Non-pigmented ciliary epithelial cell (primary cell): ENCODE results near the gene BAMBI.
"Not testable (repeated sequence)": the region's sequence is repeated elsewhere in the genome, so short reads cannot be mapped to it uniquely, and the experiment has no call there.

Source experiments
- DNase-seq: peaks from one replicate; pipeline ENCODE4 v3.0.0-alpha.2; 2010; ENCODE audit warnings: low read depth

BAMBI gene, protein sequence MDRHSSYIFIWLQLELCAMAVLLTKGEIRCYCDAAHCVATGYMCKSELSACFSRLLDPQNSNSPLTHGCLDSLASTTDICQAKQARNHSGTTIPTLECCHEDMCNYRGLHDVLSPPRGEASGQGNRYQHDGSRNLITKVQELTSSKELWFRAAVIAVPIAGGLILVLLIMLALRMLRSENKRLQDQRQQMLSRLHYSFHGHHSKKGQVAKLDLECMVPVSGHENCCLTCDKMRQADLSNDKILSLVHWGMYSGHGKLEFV

DNA sequence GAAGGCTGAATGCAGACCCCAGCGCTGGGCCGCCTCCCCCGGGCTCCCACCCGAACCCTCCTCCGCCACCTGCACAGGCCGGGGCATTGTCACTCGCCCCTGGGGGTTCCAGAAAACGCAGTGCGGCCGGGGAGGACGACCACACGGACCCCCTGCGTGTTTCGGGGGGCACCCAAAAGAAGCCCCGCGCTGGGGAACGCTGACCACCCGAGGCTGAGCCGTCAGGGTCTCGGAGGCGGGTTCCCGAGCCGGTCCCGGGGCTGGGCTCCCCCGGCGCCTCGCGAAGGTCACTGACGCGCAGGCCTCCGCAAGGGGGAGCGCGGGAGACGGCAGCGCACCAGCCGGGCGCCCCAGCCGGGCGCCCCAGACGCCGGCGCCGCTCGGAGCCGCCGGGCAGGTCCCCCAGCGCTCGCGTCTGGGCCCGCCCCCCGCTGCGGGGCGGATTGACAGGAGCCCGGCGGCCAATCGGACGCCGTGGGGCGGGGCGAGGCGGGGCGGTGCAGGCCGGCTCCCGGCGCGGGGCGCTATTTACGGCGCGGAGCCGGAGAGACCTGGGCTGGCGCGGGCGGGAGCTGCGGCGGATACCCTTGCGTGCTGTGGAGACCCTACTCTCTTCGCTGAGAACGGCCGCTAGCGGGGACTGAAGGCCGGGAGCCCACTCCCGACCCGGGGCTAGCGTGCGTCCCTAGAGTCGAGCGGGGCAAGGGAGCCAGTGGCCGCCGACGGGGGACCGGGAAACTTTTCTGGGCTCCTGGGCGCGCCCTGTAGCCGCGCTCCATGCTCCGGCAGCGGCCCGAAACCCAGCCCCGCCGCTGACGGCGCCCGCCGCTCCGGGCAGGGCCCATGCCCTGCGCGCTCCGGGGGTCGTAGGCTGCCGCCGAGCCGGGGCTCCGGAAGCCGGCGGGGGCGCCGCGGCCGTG lies at the start of gene BAMBI:
BAMBI (plus strand) TSS at position 554 of the 920 bp plus-strand sequence. CDS start 377 bp downstream, outside the sequence.
- DNase-seq = peak; percentile 55

DNA sequence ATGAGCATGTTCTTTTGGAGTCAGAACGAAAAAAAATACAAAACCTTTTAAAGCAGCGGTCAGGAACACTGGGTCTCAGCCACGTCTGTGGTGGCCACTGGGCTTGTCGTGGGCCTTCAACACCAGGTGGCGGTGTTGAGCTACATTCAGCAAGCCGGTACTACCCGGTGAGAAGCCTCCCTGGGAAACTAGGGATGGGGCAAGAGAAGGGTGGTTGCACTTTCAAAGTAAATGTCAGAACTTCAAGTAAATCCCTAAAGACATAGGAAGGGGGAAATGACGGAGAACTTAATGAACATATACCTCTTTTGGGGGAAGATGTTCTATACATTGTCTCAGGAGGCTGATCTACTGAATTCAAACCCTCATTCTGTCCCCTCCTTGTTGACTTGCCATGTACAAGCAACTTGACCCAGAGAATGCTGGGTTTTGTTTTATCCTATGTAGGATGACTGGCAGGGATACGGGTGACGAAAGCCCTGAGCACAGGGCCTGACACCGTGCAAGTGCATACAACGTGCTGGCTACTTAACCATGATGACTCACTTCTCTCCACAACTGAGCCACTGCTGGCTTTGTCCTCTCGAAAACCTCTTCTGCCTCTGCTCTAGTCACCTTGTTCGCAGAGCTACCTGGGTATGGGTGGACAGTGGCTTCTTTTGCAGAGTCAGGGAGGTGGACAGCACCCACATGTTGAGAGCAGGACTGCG lies 49.0 kb upstream of the BAMBI start:
- peak; percentile 46 for DNase-seq

DNA sequence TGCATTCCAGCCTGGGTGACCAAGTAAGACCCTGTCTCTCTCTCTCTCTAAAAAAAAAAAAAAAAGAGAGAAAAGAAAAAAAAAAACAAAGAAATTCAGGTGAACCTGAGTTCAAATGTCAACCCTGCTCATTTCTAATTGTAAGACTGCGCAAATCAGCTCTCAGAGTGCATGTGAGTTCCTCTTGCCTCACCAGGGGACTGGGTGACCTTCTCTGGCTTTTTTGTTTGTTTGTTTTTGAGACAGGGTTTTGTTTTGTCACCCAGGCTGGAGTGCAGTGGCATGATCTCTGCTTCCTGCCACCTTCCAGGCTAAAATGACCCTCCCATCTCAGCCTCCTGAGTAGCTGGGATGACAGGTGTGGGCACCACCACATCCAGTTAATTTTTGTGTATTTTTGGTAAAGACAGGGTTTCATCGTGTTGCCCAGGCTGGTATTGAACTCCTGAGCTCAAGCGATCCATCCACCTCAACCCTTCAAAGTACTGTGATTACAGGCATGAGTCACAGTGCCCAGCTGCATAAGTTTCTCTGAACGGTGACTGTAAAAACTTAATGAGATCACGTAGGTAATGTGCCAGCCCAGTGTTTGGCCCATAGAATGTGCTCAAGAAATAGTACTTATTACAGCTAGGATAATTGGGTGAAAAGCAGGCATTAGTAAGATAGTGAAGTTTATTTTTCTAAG lies 45.3 kb upstream of the BAMBI start:
- no peak for DNase-seq

DNA sequence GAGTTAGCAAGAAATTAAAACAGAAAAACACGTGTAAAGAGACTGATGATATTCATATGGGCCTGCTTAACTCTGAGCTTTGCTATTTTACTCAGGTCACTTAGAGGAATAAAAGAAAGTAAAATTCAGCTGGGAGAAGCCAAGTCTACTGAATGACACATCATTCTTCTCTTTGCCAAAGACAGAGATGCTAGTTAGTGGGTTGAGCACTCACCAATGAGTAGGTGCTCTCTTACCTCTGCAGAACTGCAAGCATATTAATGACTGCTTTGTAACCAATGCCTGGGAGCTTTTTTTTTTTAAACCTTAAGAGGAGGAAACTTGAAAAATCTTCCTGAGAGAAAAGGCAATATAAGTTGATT lies 44.8 kb upstream of the BAMBI start:
- no peak for DNase-seq

DNA sequence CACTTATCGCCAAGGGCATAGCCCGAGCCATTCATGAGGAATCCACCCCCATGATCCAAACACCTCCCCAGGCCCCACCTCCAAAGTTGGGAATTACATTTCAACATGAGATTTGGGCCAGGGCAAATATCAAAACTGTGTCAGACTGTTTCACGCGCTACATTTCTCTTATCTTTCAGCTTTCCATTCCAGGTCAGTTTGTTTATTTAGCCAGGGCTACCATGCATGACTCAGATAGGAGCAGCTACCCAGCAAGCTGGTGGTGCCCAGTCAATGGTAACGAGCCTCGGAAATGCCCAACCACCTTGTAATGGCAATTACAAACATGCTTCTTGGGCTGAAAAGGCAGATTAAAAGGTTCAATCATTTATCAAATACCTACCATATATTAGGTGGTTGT lies 43.6 kb upstream of the BAMBI start:
- DNase-seq = no peak

DNA sequence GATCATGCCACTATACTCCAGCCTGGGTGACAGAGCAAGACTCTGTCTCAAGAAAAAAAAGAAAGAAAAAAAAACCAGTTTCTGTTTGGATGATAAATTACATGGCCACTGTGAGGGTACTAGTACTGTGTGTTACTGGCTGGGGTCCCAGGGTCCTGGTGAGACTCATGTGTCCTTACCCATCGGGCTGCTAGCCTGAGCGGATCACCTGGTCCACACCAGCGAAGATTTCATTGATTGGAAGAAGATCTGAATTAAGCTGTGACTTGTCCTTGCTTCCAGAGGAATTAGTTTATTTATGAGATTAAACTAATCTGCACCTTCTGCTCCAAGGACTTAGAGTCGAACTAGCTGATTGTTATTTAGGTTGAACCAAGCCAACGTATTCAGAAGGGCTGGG lies 40.0 kb upstream of the BAMBI start:
- no peak for DNase-seq

DNA sequence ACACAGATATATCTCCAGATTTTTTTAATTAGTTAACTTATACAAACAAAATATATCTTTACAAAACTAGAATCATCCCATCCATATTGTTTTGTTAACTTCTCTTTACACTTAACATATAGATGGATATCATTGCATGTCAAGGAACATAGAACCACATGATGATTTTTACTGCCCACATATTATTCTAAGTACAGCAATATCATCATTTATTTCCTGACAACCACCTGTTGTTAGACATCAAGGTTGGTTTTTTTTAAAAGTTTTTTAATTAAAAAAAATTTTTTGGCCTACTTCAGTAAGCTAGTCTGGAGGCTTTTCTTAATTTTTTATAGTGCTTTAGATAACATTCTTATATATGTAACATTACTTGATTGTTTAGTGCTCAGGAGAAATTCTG lies 38.9 kb upstream of the BAMBI start:
- DNase-seq = no peak

DNA sequence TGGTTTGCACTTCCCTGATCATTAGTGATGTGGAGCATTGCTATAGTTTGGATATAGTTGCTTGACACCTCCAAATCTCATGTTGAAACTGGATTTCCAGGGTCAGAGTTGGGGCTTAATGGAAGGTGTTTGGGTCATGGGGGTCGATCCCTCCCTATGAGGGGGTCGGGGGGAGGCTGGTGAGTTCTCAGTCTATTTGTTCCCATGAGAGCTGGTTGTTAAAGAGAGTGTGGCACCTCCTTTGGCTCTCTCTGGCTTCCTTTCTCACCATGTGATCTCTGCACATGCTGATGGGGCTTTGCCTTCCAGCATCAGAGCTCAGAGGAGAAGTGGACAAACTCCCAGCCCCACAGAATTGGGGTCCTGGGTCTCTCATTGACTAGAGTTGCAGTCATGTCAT lies 36.8 kb upstream of the BAMBI start:
- no peak for DNase-seq

DNA sequence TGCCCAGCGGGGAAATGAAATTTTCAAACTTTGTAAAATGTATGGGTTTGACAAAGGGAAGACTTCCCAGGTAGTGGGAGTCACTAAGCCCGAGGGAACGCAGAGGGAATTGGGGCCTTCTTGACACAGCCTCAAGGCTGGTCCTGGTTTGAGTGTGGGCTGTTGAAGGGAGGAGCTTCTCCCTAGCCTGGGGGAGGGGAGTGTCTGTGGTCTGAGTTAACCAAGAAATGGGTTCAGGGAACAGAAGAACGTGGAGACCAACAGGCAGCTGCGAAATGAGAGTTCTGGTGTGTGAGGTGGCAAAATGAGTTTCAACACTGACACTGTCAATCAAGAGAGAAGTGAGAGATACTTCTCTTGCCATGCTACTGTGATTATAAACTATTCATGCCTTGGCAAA lies 32.7 kb upstream of the BAMBI start:
- DNase-seq = no peak

DNA sequence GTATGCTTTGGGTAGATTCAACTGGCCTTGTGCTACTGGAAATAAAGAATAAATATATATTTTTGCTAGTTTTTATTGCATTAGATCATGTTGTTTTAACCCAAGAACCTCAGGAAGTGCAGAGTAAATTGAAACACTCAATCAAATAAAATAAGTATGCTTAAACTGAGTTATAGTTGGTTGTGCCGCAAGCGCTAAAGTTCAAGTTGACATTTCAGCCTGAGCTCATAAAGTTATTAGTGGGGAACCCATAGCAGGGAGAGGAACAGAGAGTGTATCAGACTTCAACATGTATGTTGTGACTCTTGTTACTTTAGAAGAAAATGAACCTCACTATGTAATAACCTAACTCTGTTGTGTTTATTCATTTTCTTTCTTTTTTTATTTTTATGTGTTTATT lies 25.2 kb upstream of the BAMBI start:
- no peak for DNase-seq

DNA sequence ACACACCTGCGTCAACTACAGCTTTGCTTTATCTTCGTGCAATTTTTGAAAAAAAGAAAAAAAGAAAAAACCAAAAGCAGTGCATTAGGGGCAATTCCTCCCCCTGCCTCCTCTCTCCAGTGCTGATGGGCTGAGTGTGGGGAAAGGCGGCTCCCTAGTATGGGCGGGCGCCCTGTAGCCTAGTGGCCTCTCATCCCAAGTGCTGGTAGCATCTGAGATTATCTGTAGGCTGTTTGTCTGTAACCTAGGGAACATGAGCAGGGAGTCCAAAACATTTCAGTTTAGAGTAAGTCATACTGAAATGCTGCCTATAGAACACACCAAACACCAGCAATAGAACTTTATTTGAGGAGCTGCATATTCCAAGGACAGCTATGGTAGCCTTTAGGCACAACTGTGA lies 24.6 kb upstream of the BAMBI start:
- DNase-seq = no peak

DNA sequence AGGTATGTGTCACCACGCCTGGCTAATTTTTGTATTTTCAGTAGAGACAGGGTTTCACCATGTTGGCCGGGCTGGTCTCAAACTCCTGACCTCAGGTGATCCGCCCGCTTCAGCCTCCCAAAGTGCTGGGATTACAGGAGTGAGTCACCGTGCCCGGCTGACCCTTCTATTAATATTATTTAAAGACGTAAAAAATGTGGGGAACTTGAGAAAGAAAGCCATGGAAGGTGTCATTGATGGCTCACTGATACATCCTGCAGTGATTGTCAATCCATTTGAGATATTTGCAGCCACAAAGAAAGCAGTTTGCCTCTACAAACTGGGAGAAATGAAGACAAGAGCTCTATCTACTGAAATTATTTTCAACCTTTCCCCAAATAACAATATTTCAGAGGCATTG lies 18.5 kb upstream of the BAMBI start:
- DNase-seq = not testable (repeated sequence)

DNA sequence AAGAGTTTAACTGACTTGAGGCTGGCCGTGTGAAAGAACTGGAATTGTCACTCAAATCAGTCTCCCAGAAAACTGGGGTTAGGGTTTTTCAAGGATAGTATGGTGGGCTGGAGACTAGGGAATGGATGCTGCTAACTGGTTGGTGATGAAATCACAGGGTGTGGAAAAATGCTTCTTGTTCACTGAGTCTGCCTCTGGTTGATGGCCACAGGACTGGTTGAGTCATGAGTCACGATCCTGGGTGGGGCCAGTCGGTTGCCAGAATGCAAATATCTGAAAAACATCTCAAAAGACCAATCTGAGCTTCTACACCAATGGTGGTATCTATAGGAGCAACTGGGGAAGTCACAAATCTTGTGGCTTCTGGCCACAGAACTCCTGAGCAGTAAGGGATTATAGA lies 16.3 kb upstream of the BAMBI start:
- DNase-seq = peak; percentile 73

DNA sequence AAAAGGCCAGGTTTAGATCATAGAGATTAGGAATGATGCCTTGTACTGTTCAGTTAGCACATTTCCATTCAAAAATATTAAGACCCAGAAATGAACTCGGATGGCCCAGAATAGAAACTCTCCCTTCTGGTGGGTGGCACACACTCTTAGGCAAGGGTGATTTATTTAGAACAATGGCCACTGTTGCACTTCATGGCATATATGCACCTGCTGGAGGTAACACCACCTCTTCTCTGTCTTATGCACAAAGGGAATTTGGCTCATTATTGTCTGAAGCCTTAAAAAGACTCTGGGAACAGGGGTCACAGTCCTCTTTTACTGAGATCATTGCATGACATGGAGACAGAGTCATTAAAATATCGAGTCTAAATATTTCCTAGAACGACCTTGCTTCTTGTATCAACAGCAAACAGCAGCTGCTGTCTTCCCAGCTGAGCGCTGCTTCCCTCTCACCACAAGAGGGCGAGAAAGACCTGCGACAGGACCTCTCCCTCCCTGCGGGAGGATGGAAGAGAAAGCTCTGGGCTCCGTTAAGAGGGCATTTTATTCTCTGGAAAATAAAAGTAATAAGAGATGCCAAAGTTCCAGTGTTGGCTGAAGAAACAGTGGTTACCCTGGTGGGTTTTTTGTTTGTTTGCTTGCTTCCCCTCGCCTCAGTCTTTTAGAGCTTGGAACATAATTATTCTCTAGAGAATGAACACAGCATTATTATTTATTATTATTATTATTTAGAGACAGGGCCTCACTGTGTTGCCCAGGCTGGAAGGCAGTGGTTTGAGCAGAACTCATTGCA lies 13.5 kb upstream of the BAMBI start:
- DNase-seq = peak; percentile 72

DNA sequence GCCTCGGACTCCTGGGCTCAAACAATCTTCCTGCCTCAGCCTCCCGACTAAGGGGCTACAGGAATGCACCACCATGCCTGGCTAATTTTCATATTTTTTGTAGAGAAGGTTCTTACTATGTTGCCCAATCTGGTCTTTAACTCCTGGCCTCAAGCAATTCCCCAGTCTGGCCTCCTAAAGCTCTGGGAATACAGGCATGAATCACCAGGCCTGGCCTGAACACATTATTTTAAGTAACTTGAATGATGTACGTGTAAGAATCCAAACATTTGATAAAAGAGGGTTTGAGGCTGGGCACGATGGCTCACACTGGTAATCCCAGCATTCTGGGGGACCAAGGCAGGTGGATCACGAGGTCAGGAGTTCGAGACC lies 13.0 kb upstream of the BAMBI start:
- DNase-seq = peak; percentile 40

DNA sequence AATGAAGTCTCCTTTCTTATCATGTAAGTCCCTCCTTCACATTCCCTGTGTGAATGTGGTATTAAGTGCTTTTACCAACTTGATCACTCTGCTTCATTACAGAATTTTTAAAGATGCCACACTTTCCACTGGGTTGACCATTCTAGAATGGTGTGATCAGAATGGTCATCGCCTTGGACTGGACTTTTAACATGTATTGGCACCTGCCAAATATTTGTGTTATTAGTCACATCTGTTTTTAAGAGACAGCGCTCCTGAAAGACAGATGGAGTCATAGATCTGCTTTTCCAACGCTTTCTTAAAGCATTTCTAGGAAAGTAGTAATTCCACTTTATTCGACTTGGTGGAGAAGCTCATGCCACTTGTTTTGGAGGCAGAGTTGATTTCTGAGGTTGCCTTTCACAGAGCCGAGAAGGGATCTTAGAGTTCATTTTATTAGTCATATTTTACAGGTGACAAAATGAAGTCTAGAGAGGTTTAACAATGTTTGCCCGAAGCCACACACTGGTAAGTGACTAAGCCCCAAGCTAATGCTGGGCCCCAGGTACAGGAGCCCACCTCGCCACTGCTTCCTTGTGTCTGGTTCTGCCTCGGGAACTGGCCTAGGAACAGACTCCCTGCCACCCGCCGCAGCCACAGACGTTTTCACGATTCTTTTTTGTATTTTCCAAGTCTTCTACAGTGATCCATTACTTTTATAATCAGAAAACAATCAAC lies 10.4 kb upstream of the BAMBI start:
- no peak for DNase-seq

DNA sequence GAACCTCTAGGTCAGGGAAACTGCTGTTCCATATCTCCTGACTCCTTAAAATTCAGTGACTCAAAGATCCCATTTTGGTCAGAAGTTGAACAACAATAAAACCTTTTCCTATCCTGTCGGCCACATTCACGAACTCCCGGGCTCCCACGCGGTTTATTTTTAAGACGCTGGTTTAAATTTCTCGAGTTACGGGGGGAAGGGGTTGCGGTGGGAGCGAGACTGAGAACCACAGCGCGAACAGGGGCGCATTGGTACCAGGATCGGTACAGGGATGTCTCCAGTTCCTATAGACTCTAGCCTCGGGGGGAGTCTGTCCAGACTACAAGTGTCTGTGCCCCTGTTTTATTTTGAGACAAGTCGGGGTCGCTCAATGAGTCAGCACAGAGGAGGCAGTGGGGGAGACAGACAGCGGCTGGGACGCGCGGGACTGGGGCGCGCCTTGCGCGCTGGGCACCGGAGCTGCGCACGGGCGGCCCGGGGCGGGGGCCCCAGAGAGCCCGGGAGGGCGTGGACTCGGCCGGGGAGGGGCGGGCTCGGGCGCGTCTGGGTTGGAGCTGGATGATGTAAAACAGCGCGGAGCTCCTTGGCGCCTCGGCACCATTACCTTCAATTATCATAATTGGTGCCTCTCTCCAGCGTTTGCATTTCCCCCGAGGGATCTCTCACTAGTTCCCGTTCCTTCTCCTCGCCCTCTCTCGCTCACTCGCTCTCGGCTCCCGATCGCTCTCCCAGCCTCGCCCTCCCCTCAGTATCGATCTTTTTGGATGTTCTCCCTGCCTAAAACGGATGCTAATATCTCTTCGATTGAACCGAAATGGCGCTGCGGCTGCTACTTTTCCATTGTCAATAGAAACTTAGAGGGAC lies 8.7 kb upstream of the BAMBI start:
- DNase-seq = no peak

DNA sequence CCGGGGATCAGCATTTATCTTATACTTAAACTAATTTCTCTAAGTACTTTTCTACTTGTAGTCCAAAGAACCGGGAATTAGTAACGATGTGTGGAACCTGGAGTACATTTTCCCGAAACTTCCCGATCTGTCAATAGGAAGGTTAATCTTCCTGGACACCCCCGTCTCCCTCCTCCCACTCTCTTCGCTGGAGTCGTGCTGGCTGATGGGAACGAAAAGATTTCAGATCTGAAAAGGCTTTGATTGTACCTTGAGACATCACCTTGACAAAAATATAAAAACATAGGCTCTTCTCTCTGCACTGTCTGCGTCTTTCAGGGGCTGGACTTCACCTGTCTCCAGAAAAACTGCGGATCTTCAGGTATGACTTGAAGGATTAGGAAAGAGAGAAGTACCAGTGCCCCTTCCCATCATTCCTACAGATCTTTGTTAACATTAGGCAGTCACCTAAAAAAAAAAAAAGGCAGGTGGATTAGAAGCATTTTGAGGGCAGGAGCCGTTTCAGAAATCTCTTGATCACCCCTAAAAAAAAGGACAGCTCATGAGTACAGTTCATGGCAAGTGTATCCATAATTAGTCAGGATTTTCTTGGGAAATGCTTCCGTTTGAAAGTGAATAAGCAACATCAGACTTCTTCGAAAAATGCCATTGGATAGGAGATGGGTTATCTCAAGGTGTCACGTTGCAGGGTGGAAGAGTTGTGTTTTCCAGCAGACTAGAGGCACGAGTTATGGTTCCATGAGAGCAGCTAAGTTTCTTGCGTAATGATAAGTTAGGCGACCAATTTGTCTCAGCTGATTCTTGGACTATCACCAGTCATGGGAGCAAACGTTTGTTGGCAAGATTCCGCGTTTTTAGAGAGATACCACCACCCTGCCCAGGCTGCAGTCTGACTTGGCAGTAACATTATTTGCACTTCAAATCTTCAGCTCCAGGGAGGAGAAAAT lies 7.8 kb upstream of the BAMBI start:
- no peak for DNase-seq

DNA sequence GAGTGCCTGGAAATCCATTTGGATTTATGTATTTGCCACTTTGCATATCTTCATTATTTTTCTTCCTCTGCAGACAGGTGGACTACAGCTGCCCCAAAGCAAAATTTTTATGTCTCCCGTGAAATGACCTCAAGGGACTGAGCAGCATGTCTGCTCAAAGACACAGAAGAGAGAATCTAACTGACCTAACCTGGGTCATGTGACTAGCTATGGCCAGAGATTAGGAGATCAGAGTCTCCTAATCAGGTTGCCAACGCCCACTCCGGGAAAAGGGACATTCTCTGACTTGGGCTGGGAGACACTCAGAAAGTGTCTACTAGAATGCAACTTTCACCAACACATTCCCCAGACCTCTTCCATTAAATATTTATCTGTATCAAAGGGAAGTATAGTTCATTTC lies 2.5 kb upstream of the BAMBI start:
- DNase-seq = no peak
